ENCODE data around the gene TMEM87B. TPM values are rescaled to one million over a fixed set of nuclear protein-coding genes. Genes with fewer than 3 reads are reported as not detected.

The TMEM87B gene
- total RNA-seq, 2 experiments from 2014 or later: 13.9 to 22.8 TPM

GRCh38 chr2:112142525-112143078 lies 87.5 kb downstream of the TMEM87B start:
- Histone ChIP-seq H4K20me1 (ENCODE audit: insufficient read depth, low read length) (no peaks in the 10 kb centered on the region), H3K4me3 (ENCODE audit: low read depth, low read length, poor library complexity, severe bottlenecking) (no peak overlapping the region), H3K4me1 (ENCODE audit: insufficient read depth, low read length, poor library complexity, severe bottlenecking) (no peaks in the 10 kb centered on the region), H3K79me2 (ENCODE audit: insufficient read depth, low read depth, low read length) (no peaks in the 10 kb centered on the region), H3K27ac (ENCODE audit: low read depth, low read length, poor library complexity, severe bottlenecking) (no peak overlapping the region), H3K9me2 (ENCODE audit: insufficient read depth, low read length) (no peaks in the 10 kb centered on the region), H3K4me2 (ENCODE audit: low read length) (no peak overlapping the region), H3K9me3 (ENCODE audit: low read length) (no peaks in the 10 kb centered on the region), H2AFZ (ENCODE audit: low read length) (no peak overlapping the region), H3K36me3 (ENCODE audit: insufficient read depth, low read length) (no peaks in the 10 kb centered on the region)
- ChIA-PET POLR2A (interaction anchor here (0.6 kb wide), 1 partner anchor 332 kb away, joined by 8 read pairs; no protein-coding TSS in a partner anchor), CTCF (ENCODE audit: unreplicated experiment) (no interaction called here)
- intact Hi-C loops (cut with micrococcal nuclease; ENCODE audit: unreplicated experiment): no loop called here
- DNase-seq (ENCODE audit: low spot score): no peak
- no TSS peak for BruUV-seq (replicated peaks)
- no peak for TF ChIP-seq EZH2phosphoT487 (IDR thresholded peaks at IDR 0.05; ENCODE audit: borderline replicate concordance, low read depth, low read length)
- TF ChIP-seq, protein P1, sequence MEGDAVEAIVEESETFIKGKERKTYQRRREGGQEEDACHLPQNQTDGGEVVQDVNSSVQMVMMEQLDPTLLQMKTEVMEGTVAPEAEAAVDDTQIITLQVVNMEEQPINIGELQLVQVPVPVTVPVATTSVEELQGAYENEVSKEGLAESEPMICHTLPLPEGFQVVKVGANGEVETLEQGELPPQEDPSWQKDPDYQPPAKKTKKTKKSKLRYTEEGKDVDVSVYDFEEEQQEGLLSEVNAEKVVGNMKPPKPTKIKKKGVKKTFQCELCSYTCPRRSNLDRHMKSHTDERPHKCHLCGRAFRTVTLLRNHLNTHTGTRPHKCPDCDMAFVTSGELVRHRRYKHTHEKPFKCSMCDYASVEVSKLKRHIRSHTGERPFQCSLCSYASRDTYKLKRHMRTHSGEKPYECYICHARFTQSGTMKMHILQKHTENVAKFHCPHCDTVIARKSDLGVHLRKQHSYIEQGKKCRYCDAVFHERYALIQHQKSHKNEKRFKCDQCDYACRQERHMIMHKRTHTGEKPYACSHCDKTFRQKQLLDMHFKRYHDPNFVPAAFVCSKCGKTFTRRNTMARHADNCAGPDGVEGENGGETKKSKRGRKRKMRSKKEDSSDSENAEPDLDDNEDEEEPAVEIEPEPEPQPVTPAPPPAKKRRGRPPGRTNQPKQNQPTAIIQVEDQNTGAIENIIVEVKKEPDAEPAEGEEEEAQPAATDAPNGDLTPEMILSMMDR (conservative IDR thresholded peaks at IDR 0.05; ENCODE audit: low read length): no peak

- intact Hi-C loops (cut with micrococcal nuclease; ENCODE audit: unreplicated experiment): no loop called here
- H3K4me2 ChIP-seq (ENCODE audit: low read length): no peak overlapping the region
- POLR2A ChIA-PET: no interaction called here
Measured at GRCh38 chr2:112143150-112143549, 88.1 kb downstream of the TMEM87B start.

DNA sequence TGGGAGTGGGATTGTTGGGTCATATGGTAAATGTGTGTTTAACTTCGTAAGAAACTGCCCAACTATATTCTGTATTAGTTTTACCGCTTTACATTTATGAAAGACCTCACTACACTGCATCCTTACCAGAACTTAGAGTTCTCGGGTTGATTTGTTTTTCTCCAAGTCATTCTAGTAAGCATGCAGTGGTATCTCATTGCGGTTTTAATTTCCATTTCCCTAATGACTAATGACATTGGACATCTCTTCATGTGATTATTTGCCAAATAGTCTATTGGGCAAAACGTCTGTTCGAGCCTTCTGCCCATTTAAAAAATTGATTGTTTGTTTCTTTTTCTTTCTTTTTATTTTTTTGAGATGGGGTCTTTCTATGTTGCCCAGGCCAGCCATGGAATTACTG lies 89.9 kb downstream of the TMEM87B start:
- no TSS peak for BruUV-seq (replicated peaks)
- TF ChIP-seq, protein P1 (conservative IDR thresholded peaks at IDR 0.05; ENCODE audit: low read length): no peak
- no peak for TF ChIP-seq EZH2phosphoT487 (IDR thresholded peaks at IDR 0.05; ENCODE audit: borderline replicate concordance, low read depth, low read length)

More at GRCh38 chr2:112143150-112143549, 88.1 kb downstream of the TMEM87B start:
- no peak overlapping the region for H2AFZ ChIP-seq (ENCODE audit: low read length)
- TF ChIP-seq, protein P1 (conservative IDR thresholded peaks at IDR 0.05; ENCODE audit: low read length): no peak
- TF ChIP-seq EZH2phosphoT487 (IDR thresholded peaks at IDR 0.05; ENCODE audit: borderline replicate concordance, low read depth, low read length): no peak
- CTCF ChIA-PET (ENCODE audit: unreplicated experiment): no interaction called here
- H3K36me3 ChIP-seq (ENCODE audit: insufficient read depth, low read length): no peaks in the 10 kb centered on the region
- H3K27ac ChIP-seq (ENCODE audit: low read depth, low read length, poor library complexity, severe bottlenecking): no peak overlapping the region
- DNase-seq (ENCODE audit: low spot score): no peak
- H3K79me2 ChIP-seq (ENCODE audit: insufficient read depth, low read depth, low read length): no peaks in the 10 kb centered on the region
- H3K9me3 ChIP-seq (ENCODE audit: low read length): no peaks in the 10 kb centered on the region
- H3K4me1 ChIP-seq (ENCODE audit: insufficient read depth, low read length, poor library complexity, severe bottlenecking): no peaks in the 10 kb centered on the region
- H3K9me2 ChIP-seq (ENCODE audit: insufficient read depth, low read length): no peaks in the 10 kb centered on the region
- H4K20me1 ChIP-seq (ENCODE audit: insufficient read depth, low read length): no peaks in the 10 kb centered on the region
- H3K4me3 ChIP-seq (ENCODE audit: low read depth, low read length, poor library complexity, severe bottlenecking): no peak overlapping the region
- no TSS peak for BruUV-seq (replicated peaks)

More for the DNA sequence above, 89.9 kb downstream of the TMEM87B start:
- no peaks in the 10 kb centered on the region for H3K9me3 ChIP-seq (ENCODE audit: low read length)
- H3K4me2 ChIP-seq (ENCODE audit: low read length): no peak overlapping the region
- H3K27ac ChIP-seq (ENCODE audit: low read depth, low read length, poor library complexity, severe bottlenecking): no peak overlapping the region
- no peaks in the 10 kb centered on the region for H4K20me1 ChIP-seq (ENCODE audit: insufficient read depth, low read length)
- H3K4me1 ChIP-seq (ENCODE audit: insufficient read depth, low read length, poor library complexity, severe bottlenecking): no peaks in the 10 kb centered on the region
- no peak for DNase-seq (ENCODE audit: low spot score)
- no peak overlapping the region for H2AFZ ChIP-seq (ENCODE audit: low read length)
- H3K36me3 ChIP-seq (ENCODE audit: insufficient read depth, low read length): no peaks in the 10 kb centered on the region
- intact Hi-C loops (cut with micrococcal nuclease; ENCODE audit: unreplicated experiment): no loop called here
- ChIA-PET POLR2A (no interaction called here), CTCF (ENCODE audit: unreplicated experiment) (no interaction called here)
- no peak overlapping the region for H3K4me3 ChIP-seq (ENCODE audit: low read depth, low read length, poor library complexity, severe bottlenecking)
- no peaks in the 10 kb centered on the region for H3K79me2 ChIP-seq (ENCODE audit: insufficient read depth, low read depth, low read length)
- H3K9me2 ChIP-seq (ENCODE audit: insufficient read depth, low read length): no peaks in the 10 kb centered on the region

Measured in OCI-LY7 (cell line).